Activated CD4-positive, alpha-beta memory T cell treated with anti-CD3 and anti-CD28 coated beads, Interleukin-2, amount 10 ng/mL, durations not matched to agents 7 days and 5 days (primary cell): Measurements from ENCODE around the gene TRIO. TPM values are rescaled to one million over a fixed set of nuclear protein-coding genes. Genes with fewer than 3 reads are reported as not detected.

ENCODE experiments used
- CTCF ChIA-PET: fragments of 350-600 bp; sonication (Branson Sonifier 250); formaldehyde crosslinking; loops from one replicate; lab custom pipeline; 2021; ENCODE audit warnings: antibody characterized with exemption, inconsistent platforms; lab: Charles Lee
- POLR2A ChIA-PET: fragments of 350-600 bp; sonication (Branson Sonifier 250); formaldehyde crosslinking; loops from one replicate; lab custom pipeline; 2021; ENCODE audit warnings: antibody characterized with exemption; lab: Charles Lee
- DNase-seq: peaks from one replicate; pipeline ENCODE4 v3.0.0-alpha.2; 2020
- H3K27ac Mint-ChIP-seq: one replicate; pipeline ENCODE4 v1.8.0; 2021; ENCODE audit warnings: mild to moderate bottlenecking, mixed read lengths
- H3K27me3 Mint-ChIP-seq: one replicate; pipeline ENCODE4 v1.8.0; 2021; ENCODE audit warnings: mixed read lengths
- H3K36me3 Mint-ChIP-seq: one replicate; pipeline ENCODE4 v1.8.0; 2021; ENCODE audit warnings: low read depth, mixed read lengths
- H3K4me1 Mint-ChIP-seq: one replicate; pipeline ENCODE4 v1.8.0; 2021; ENCODE audit warnings: mixed read lengths
- H3K4me3 Mint-ChIP-seq: one replicate; pipeline ENCODE4 v1.8.0; 2021; ENCODE audit warnings: mild to moderate bottlenecking, mixed read lengths
- H3K9me3 Mint-ChIP-seq: one replicate; pipeline ENCODE4 v1.8.0; 2021; ENCODE audit warnings: mixed read lengths
- total RNA-seq, 2 experiments: library from RNA; stranded (reverse); gene quantifications; one replicate each; pipeline ENCODE4 v1.2.3, GENCODE V29; 2021

Gene TRIO
- total RNA-seq, 2 experiments from 2014 or later, result 8.1 to 8.3 TPM

DNA sequence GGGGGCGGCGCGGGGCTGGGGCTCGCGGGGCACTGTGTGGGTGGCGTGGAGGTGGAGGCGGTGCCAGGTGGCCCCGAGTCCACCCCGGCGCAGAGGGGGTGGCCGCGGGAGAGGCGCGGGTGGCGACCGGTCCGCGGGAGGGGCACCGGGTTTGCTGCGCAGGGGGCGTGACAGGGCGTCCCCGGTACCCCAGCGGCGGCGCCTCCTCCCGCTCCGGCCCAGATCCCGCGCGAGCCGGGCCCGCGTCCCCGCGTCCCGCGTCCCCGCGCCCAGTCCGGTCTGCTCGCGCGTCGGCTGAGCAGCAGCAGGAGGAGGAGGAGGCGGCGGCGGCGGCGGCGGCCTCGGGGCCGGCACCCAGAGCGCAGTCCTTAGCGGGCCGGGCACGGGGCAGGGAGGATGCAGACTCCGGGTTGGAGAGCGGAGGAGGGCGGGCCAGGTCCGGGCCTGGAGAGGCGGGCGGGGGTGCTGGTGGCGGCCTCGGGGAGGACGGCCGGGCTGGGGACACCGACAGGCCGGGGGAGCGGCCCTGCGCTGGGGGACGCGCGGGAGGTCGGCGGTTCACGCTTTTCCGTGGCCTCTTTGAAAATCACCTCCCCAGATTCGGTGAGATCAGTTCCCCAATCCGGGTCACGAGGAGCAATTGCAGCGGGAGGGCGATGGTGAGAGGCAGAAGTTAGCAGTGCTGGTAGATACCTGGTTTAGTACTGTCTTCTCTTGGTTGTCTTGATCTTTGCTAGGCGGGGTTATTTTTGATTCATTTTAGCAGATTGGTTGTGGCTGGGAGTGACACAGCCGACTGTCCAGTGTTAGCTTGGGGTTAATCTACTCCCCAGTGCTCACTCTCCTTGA lies 1.7 kb downstream of the TRIO start:
- H3K36me3 Mint-ChIP-seq, result no peaks in the 10 kb centered on the region
- peaks cover 50% of the 10 kb centered on the region for H3K27me3 Mint-ChIP-seq
- ChIA-PET CTCF (no interaction called here), POLR2A (no interaction called here)
- peak overlapping the region; percentile 65 for H3K4me3 Mint-ChIP-seq
- peak; percentile 24 for DNase-seq
- H3K27ac Mint-ChIP-seq, result no peak overlapping the region
- no peaks in the 10 kb centered on the region for H3K9me3 Mint-ChIP-seq
- H3K4me1 Mint-ChIP-seq, result peaks cover 12% of the 10 kb centered on the region

- ChIA-PET POLR2A (no interaction called here), CTCF (no interaction called here)
- Mint-ChIP-seq H3K36me3 (no peaks in the 10 kb centered on the region), H3K27ac (no peak overlapping the region), H3K27me3 (peaks cover 55% of the 10 kb centered on the region), H3K4me3 (peak overlapping the region; percentile 58), H3K4me1 (peaks cover 12% of the 10 kb centered on the region), H3K9me3 (no peaks in the 10 kb centered on the region)
- no peak for DNase-seq
These were observed 2.5 kb downstream of the TRIO start for GRCh38 chr5:14145435-14146334.

DNA sequence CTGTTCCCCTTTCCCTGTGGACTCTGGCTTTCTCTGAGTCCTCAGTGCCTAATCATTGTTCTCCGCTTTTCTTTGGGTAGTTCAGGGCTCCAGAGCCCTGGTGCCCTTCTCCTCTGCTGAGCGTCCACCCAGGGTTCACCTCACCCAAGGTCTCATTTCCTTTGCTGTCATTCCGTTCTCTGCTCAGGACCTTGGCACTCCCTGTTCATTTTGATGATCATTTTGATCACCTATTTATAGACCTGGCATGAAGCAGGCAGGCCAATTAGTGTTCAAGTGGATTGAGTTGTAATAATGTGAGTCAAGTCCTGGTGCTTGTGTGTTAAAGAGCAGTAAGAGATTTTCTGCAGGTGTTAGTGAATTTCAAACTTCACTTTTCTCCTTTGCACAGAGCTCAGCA lies 3.6 kb downstream of the TRIO start:
- no peak for DNase-seq
- Mint-ChIP-seq H3K4me1 (peaks cover 12% of the 10 kb centered on the region), H3K4me3 (no peak overlapping the region), H3K27ac (no peak overlapping the region), H3K27me3 (peaks cover 53% of the 10 kb centered on the region), H3K9me3 (no peaks in the 10 kb centered on the region), H3K36me3 (no peaks in the 10 kb centered on the region)
- ChIA-PET POLR2A (no interaction called here), CTCF (no interaction called here)

GRCh38 chr5:14147210-14147609 lies 4.1 kb downstream of the TRIO start:
- Mint-ChIP-seq H3K9me3 (no peaks in the 10 kb centered on the region), H3K36me3 (no peaks in the 10 kb centered on the region), H3K27me3 (peaks cover 50% of the 10 kb centered on the region), H3K27ac (no peak overlapping the region), H3K4me3 (no peak overlapping the region), H3K4me1 (peaks cover 11% of the 10 kb centered on the region)
- DNase-seq, result no peak
- ChIA-PET POLR2A (no interaction called here), CTCF (no interaction called here)

DNA sequence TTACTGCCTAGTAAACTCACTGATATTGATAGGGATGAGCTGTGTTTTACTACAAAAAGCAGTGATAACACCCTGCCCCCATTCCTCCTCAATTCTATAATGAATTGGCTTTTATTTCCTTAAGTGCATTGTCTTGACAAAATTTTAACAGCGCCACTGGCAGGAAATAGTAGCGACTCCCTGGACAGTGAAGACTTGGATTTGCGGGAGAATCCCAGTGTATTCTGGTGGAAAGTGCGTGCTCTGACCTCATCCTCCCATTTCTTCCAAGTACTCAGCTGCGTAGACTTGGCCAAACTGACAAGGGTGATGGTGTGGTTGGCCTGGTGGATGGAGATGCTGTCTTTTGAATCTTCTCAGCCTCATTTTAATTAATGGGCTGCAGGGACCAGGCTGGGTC lies 5.3 kb downstream of the TRIO start:
- H3K27ac Mint-ChIP-seq, result no peak overlapping the region
- H3K9me3 Mint-ChIP-seq, result no peaks in the 10 kb centered on the region
- DNase-seq, result no peak
- H3K36me3 Mint-ChIP-seq, result no peaks in the 10 kb centered on the region
- peaks cover 44% of the 10 kb centered on the region for H3K27me3 Mint-ChIP-seq
- H3K4me1 Mint-ChIP-seq, result peaks cover 8% of the 10 kb centered on the region
- no peak overlapping the region for H3K4me3 Mint-ChIP-seq
- ChIA-PET CTCF (no interaction called here), POLR2A (no interaction called here)

GRCh38 chr5:14148890-14149671 lies 5.9 kb downstream of the TRIO start:
- no peaks in the 10 kb centered on the region for H3K9me3 Mint-ChIP-seq
- CTCF ChIA-PET, result no interaction called here
- peaks cover 45% of the 10 kb centered on the region for H3K27me3 Mint-ChIP-seq
- POLR2A ChIA-PET, result no interaction called here
- H3K27ac Mint-ChIP-seq, result no peak overlapping the region
- no peak overlapping the region for H3K4me3 Mint-ChIP-seq
- no peaks in the 10 kb centered on the region for H3K36me3 Mint-ChIP-seq
- DNase-seq, result no peak
- peaks cover 7% of the 10 kb centered on the region for H3K4me1 Mint-ChIP-seq

DNA sequence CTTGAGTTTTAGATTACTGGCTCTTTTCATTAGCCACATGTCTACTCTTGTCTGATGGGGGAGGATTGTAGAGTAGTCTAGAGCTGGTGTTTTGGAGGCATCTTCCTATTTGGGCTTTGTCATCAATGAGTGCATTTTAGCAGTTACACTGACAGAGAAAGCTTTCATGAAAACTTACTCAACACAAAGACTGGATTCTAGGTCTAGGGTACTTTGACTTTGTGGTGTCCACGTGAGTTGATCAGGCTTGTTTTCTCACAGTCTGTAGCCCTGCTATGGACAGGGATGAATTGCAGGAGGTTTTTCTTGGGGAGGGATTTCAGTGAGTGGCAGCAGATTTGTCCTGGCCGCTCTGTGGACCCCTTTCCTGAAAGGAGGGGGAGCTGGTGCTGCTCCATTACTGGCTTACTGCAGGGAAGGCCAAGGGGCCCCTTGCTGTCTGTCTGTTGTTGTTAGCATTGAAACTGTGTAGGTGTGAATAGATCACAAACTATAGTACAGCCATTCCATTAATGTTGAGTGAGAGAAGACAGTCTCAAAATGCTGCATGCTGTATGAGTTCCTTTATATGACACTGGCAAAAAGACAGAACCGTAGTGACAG lies 6.6 kb downstream of the TRIO start:
- DNase-seq, result no peak
- POLR2A ChIA-PET, result no interaction called here
- Mint-ChIP-seq H3K27me3 (peaks cover 45% of the 10 kb centered on the region), H3K4me3 (no peak overlapping the region), H3K4me1 (peaks cover 5% of the 10 kb centered on the region), H3K9me3 (no peaks in the 10 kb centered on the region), H3K27ac (no peak overlapping the region), H3K36me3 (no peaks in the 10 kb centered on the region)
- CTCF ChIA-PET, result no interaction called here

GRCh38 chr5:14151416-14151815 lies 8.3 kb downstream of the TRIO start:
- no peaks in the 10 kb centered on the region for H3K36me3 Mint-ChIP-seq
- ChIA-PET POLR2A (no interaction called here), CTCF (no interaction called here)
- H3K4me1 Mint-ChIP-seq, result no peaks in the 10 kb centered on the region
- DNase-seq, result no peak
- no peaks in the 10 kb centered on the region for H3K9me3 Mint-ChIP-seq
- H3K27ac Mint-ChIP-seq, result no peak overlapping the region
- H3K27me3 Mint-ChIP-seq, result peaks cover 30% of the 10 kb centered on the region
- no peak overlapping the region for H3K4me3 Mint-ChIP-seq

- Mint-ChIP-seq H3K4me3 (no peak overlapping the region), H3K4me1 (no peaks in the 10 kb centered on the region), H3K27me3 (peaks cover 25% of the 10 kb centered on the region), H3K9me3 (no peaks in the 10 kb centered on the region), H3K36me3 (no peaks in the 10 kb centered on the region), H3K27ac (no peak overlapping the region)
- ChIA-PET CTCF (no interaction called here), POLR2A (no interaction called here)
- no peak for DNase-seq
These were observed 10.1 kb downstream of the TRIO start for GRCh38 chr5:14153071-14153864.

GRCh38 chr5:14153932-14154731 lies 11.0 kb downstream of the TRIO start:
- Mint-ChIP-seq H3K27ac (no peak overlapping the region), H3K4me1 (no peaks in the 10 kb centered on the region), H3K36me3 (no peaks in the 10 kb centered on the region), H3K4me3 (no peak overlapping the region), H3K9me3 (no peaks in the 10 kb centered on the region), H3K27me3 (peaks cover 19% of the 10 kb centered on the region)
- POLR2A ChIA-PET, result no interaction called here
- no peak for DNase-seq
- CTCF ChIA-PET, result no interaction called here

DNA sequence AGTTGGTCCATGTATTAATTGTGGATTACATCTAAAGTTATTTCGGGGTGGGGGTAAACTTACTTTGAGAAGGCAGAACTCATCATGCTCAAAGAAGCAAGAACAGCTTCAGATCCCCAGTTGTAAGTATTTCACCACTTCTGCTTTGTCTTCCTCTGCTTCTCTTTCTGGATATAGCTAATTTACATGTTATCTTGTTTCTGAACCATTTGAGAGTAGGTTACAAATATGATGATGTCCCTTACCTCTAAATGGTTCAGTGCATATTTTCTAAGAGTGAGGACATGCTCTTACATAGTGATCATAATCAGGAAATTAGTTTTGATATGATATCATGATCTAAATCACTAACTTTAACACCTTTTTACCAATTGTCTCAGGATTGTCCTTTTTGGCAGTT lies 11.9 kb downstream of the TRIO start:
- peaks cover 10% of the 10 kb centered on the region for H3K27me3 Mint-ChIP-seq
- H3K36me3 Mint-ChIP-seq, result no peaks in the 10 kb centered on the region
- H3K27ac Mint-ChIP-seq, result no peak overlapping the region
- DNase-seq, result no peak
- ChIA-PET POLR2A (no interaction called here), CTCF (no interaction called here)
- no peak overlapping the region for H3K4me3 Mint-ChIP-seq
- no peaks in the 10 kb centered on the region for H3K4me1 Mint-ChIP-seq
- no peaks in the 10 kb centered on the region for H3K9me3 Mint-ChIP-seq
